ENCODE data around the gene KRT9. TPM values are rescaled to one million over a fixed set of nuclear protein-coding genes. Genes with fewer than 3 reads are reported as not detected.
"Not testable (repeated sequence)": the region's sequence is repeated elsewhere in the genome, so short reads cannot be mapped to it uniquely, and the experiment has no call there.

Gene KRT9
- total RNA-seq, 4 donors from 2014 or later = 0.19 to 0.61 TPM; not detected in 2

DNA sequence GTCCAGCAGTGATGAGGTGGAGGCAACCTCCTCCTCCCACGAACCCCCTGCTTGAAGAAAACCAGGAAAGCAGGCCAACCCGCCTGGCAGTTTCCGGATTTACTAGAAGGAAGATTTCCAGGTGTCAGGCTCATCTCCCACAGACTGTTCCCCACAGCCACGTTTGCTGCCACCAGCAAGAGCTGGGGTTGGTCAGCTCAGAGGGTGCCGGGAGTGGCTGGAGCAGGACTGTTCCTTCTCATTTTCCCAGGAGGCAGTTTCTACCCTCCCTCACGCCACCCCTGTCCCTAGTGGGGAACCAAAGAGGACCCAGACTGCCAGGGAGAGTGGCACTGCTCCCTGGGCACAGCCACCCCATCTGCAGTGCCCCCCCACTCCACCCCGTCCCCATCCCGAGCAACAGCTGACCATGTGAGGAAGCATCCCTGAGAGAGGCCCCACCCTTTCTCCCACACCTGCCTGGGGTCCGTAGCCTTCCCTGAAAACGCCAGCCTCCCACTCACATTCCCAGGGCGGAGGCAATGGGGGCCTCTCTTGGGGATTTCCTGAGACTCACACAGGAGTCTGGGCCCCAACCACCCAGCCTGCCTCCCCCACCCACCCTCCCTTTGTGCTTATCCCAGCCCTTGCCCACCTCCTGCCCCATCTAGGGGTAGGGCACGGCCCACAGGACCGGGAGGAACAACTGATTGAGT is 46.6 kb upstream of the KRT9 start:
- Histone ChIP-seq H3K4me3 (no peak overlapping the region), H3K27me3 (peaks cover 0 to 93% (median 0%) of the 10 kb centered on the region in 4 donors), H3K4me1 (peaks cover 0 to 35% (median 0%) of the 10 kb centered on the region in 3 donors), H3K27ac (no peak overlapping the region), H3K36me3 (no peaks in the 10 kb centered on the region), H3K9me3 (no peaks in the 10 kb centered on the region)
- WGBS, 2 donors = 33 to 66% methylated on average over 1 to 3 of the region's 13 CpGs
- TF ChIP-seq, protein P1, sequence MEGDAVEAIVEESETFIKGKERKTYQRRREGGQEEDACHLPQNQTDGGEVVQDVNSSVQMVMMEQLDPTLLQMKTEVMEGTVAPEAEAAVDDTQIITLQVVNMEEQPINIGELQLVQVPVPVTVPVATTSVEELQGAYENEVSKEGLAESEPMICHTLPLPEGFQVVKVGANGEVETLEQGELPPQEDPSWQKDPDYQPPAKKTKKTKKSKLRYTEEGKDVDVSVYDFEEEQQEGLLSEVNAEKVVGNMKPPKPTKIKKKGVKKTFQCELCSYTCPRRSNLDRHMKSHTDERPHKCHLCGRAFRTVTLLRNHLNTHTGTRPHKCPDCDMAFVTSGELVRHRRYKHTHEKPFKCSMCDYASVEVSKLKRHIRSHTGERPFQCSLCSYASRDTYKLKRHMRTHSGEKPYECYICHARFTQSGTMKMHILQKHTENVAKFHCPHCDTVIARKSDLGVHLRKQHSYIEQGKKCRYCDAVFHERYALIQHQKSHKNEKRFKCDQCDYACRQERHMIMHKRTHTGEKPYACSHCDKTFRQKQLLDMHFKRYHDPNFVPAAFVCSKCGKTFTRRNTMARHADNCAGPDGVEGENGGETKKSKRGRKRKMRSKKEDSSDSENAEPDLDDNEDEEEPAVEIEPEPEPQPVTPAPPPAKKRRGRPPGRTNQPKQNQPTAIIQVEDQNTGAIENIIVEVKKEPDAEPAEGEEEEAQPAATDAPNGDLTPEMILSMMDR (IDR thresholded peaks at IDR 0.05) = no peak
- intact Hi-C loops (cut with DNase I) = no loop called here
- no peak for DNase-seq

DNA sequence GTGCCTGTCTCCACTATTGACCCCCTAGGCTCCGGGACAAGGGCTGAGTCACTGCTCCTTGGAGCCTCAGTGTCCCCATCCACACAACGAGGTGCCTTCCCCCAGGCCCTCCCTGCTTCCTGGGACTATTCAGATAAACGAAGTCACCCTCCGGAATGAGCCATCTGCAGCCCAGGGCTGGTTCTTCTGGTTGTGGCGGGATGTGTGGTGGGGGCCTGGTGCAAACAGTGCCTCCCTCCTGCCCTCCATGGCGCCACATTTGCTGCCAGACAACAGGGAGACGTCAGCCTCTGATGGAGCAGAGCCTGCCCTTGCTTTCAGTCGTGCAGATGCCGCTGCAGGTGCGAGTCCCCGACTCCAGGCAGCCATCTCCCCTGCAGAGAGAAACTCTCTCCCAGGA is 45.8 kb upstream of the KRT9 start:
- no peak for DNase-seq
- no peak overlapping the region for H3K27ac ChIP-seq

DNA sequence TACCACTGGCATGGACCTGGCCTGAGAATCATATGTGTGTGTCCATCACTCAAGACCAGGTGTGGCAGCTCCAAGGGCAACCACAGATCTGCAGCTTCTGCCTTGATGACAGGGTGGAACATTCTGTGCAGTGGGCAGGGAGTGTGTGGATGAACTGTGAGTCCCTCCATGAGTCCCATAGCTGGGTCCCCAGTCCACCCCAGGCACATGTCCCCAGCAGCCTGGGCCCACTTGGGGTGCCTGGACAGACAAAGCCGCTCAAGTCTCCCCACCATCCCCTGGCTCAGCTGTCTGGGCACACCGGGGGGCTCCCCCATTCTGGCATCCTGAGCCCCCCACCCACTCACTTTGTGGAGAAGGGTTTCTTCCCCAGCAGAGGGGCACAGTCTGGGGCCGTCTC is 45.3 kb upstream of the KRT9 start:
- Histone ChIP-seq H3K4me3 (no peak overlapping the region), H3K27ac (no peak overlapping the region), H3K4me1 (peaks cover 7 to 41% (median 8%) of the 10 kb centered on the region in 3 donors), H3K9me3 (no peaks in the 10 kb centered on the region), H3K36me3 (no peaks in the 10 kb centered on the region), H3K27me3 (peaks cover 0 to 87% (median 0%) of the 10 kb centered on the region in 4 donors)
- intact Hi-C loops (cut with DNase I) = no loop called here
- TF ChIP-seq, protein P1 (IDR thresholded peaks at IDR 0.05) = no peak
- no peak for TF ChIP-seq POLR2A (IDR thresholded peaks at IDR 0.05)
- DNase-seq = no peak
- WGBS, 2 donors = 50 to 80% methylated on average over 1 to 2 of the region's 3 CpGs

More for the DNA sequence above, 45.8 kb upstream of the KRT9 start:
- Histone ChIP-seq H3K27me3 (peaks cover 0 to 90% (median 0%) of the 10 kb centered on the region in 4 donors), H3K36me3 (no peaks in the 10 kb centered on the region), H3K9me3 (no peaks in the 10 kb centered on the region), H3K4me3 (no peak overlapping the region), H3K4me1 (peaks cover 1 to 36% (median 4%) of the 10 kb centered on the region in 3 donors)
- 43 to 64% methylated on average over 3 to 9 of the region's 11 CpGs for WGBS, 2 donors
- TF ChIP-seq POLR2A (IDR thresholded peaks at IDR 0.05) = no peak
- TF ChIP-seq, protein P1 (IDR thresholded peaks at IDR 0.05) = no peak
- intact Hi-C loops (cut with DNase I) = no loop called here

DNA sequence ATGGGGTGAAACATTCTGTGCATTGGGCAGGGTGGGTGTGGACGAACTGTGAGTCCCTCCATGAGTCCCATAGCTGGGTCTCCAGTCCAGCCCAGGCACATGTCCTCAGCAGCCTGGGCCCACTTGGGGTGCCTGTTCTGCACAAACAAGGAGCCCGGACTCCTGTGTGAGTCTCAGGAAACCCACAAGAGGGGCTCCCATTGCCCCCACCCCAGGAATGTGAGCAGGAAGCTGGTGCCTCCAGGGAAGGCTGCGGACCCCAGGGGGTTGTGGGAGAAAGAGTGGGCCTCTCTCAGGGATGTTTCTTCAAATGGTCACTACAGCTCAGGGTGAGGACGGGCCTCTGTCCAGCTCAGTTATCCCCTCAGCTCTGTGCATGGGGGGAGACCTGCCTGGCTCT is 44.6 kb upstream of the KRT9 start:
- peaks cover 8 to 46% (median 10%) of the 10 kb centered on the region in 3 donors for H3K4me1 ChIP-seq
- H3K27me3 ChIP-seq = peaks cover 0 to 89% (median 0%) of the 10 kb centered on the region in 4 donors
- H3K9me3 ChIP-seq; H3K36me3 ChIP-seq; intact Hi-C loops (cut with DNase I); H3K4me3 ChIP-seq; DNase-seq; H3K27ac ChIP-seq: not testable (repeated sequence)
- WGBS, 2 donors = 92 to 100% methylated on average over 1 to 2 of the region's 4 CpGs

DNA sequence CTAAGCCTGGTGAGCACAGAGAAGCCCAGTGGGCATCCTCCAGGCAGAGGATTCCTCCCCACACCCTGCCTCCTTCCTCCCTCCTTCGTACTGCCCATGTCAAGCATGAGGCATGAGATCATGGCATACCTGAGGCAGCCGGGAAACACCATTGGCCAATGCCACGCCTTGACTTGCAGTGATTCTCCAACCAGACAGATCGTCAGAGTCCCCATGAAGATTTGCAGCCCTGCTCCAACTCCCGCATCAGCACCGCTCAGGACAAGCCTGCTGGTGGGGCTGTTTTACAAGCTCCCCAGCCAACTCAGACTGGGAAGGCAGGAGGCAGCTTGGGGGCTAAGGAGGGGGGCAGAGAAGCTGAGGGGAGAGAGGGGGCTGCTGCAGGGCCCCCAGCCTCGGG is 43.6 kb upstream of the KRT9 start:
- 0 to 46% methylated on average over 5 of the region's 7 CpGs for WGBS, 2 donors
- Histone ChIP-seq H3K27ac (no peak overlapping the region), H3K27me3 (peaks cover 0 to 89% (median 0%) of the 10 kb centered on the region in 4 donors), H3K4me3 (no peak overlapping the region), H3K36me3 (no peaks in the 10 kb centered on the region), H3K9me3 (no peaks in the 10 kb centered on the region), H3K4me1 (peaks cover 8 to 36% (median 10%) of the 10 kb centered on the region in 3 donors)
- no peak for DNase-seq
- no peak for TF ChIP-seq POLR2A (IDR thresholded peaks at IDR 0.05)
- TF ChIP-seq, protein P1 (IDR thresholded peaks at IDR 0.05) = no peak
- intact Hi-C loops (cut with DNase I) = no loop called here

DNA sequence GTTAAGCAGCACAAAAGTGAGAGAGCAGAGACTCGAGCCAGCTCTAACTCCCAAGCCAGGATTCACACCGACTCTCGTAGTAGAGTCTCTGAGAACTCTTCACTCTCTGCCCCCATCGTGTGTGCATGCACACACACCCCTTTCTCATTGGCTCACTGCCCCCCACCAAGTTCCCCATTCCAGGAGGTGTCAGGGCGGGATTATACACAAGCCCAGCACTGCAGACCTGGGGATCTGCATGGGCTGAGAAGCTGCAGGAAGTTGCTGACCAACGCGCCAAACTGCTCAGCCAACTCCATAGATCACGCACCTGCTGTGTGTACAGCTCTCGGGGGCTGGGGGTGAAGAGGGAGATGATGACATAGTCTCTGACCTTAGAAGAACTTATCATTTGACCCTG is 42.9 kb upstream of the KRT9 start:
- H3K4me3 ChIP-seq; H3K9me3 ChIP-seq; H3K27ac ChIP-seq; intact Hi-C loops (cut with DNase I); DNase-seq; H3K36me3 ChIP-seq: not testable (repeated sequence)
- 58% methylated on average over 6 of the region's 9 CpGs; no CpG with 5 or more reads in 1 of the 2 donors for WGBS, 2 donors
- Histone ChIP-seq H3K27me3 (peaks cover 0 to 88% (median 0%) of the 10 kb centered on the region in 4 donors), H3K4me1 (peaks cover 8 to 34% (median 10%) of the 10 kb centered on the region in 3 donors)

All from esophagus squamous epithelium (tissue), 5 donors.